ENCODE data around the gene MIPEP.
"Not testable (repeated sequence)": the region's sequence is repeated elsewhere in the genome, so short reads cannot be mapped to it uniquely, and the experiment has no call there.

Gene MIPEP

GRCh38 chr13:23751195-23751594 is 138.0 kb downstream of the MIPEP start:
- no peak for DNase-seq (ENCODE audit: low read depth in 1 of 2, low spot score in 1 of 2)

GRCh38 chr13:23750383-23751121 is 138.6 kb downstream of the MIPEP start:
- DNase-seq (ENCODE audit: low read depth in 1 of 2, low spot score in 1 of 2), result no peak

- DNase-seq (ENCODE audit: low read depth in 1 of 2, low spot score in 1 of 2), result no peak
These were observed 139.8 kb downstream of the MIPEP start for GRCh38 chr13:23749288-23749873.

- DNase-seq (ENCODE audit: low read depth in 1 of 2, low spot score in 1 of 2), result no peak
These were observed 140.8 kb downstream of the MIPEP start for GRCh38 chr13:23748109-23748990.

GRCh38 chr13:23746141-23746540 is 143.1 kb downstream of the MIPEP start:
- DNase-seq (ENCODE audit: low read depth in 1 of 2, low spot score in 1 of 2), result not testable (repeated sequence)

- DNase-seq (ENCODE audit: low read depth in 1 of 2, low spot score in 1 of 2), result no peak
These were observed 144.9 kb downstream of the MIPEP start for GRCh38 chr13:23744315-23744714.

- no peak for DNase-seq (ENCODE audit: low read depth in 1 of 2, low spot score in 1 of 2)
These were observed 145.7 kb downstream of the MIPEP start for GRCh38 chr13:23743278-23744076.

GRCh38 chr13:23741879-23742510 is 147.2 kb downstream of the MIPEP start:
- no peak for DNase-seq (ENCODE audit: low read depth in 1 of 2, low spot score in 1 of 2)

GRCh38 chr13:23740002-23740401 is 149.2 kb downstream of the MIPEP start:
- no peak for DNase-seq (ENCODE audit: low read depth in 1 of 2, low spot score in 1 of 2)

GRCh38 chr13:23739596-23739995 is 149.6 kb downstream of the MIPEP start:
- no peak for DNase-seq (ENCODE audit: low read depth in 1 of 2, low spot score in 1 of 2)

GRCh38 chr13:23736541-23736940 is 152.7 kb downstream of the MIPEP start:
- no peak for DNase-seq (ENCODE audit: low read depth in 1 of 2, low spot score in 1 of 2)

GRCh38 chr13:23735329-23735728 is 153.9 kb downstream of the MIPEP start:
- no peak for DNase-seq (ENCODE audit: low read depth in 1 of 2, low spot score in 1 of 2)

GRCh38 chr13:23731709-23732108 is 157.5 kb downstream of the MIPEP start:
- DNase-seq (ENCODE audit: low read depth in 1 of 2, low spot score in 1 of 2), result no peak

GRCh38 chr13:23730251-23730650 is 158.9 kb downstream of the MIPEP start:
- no peak for DNase-seq (ENCODE audit: low read depth in 1 of 2, low spot score in 1 of 2)

- DNase-seq (ENCODE audit: low read depth in 1 of 2, low spot score in 1 of 2), result no peak
These were observed 159.7 kb downstream of the MIPEP start for GRCh38 chr13:23729531-23729930.

- DNase-seq (ENCODE audit: low read depth in 1 of 2, low spot score in 1 of 2), result no peak
These were observed 160.4 kb downstream of the MIPEP start for GRCh38 chr13:23728807-23729206.

GRCh38 chr13:23725922-23726321 is 163.3 kb downstream of the MIPEP start:
- no peak for DNase-seq (ENCODE audit: low read depth in 1 of 2, low spot score in 1 of 2)

- no peak for DNase-seq (ENCODE audit: low read depth in 1 of 2, low spot score in 1 of 2)
These were observed 164.8 kb downstream of the MIPEP start for GRCh38 chr13:23724196-23724970.

- DNase-seq (ENCODE audit: low read depth in 1 of 2, low spot score in 1 of 2), result no peak
These were observed 165.7 kb downstream of the MIPEP start for GRCh38 chr13:23723471-23723870.

Data from activated T-helper 1 cell treated with anti-CD3 and anti-CD28 coated beads, Interleukin-2, amount 50 U/mL, for 16 hours (primary cell).